HAP-1 (cell line): ENCODE data around the gene ZNF213.

ENCODE experiments used
- DNase-seq, 2 experiments: peaks; one replicate each; pipeline ENCODE4 v3.0.0-alpha.2; 2016 to 2020; ENCODE audit warnings: low spot score in 2 of 2
- H3K27me3 ChIP-seq: fragments of 250-450 bp; sonication (Bioruptor Pico); 2 replicates; pipeline ENCODE4 v1.5.1; 2020; ENCODE audit warnings: low read depth, mild to moderate bottlenecking, moderate library complexity
- H3K36me3 ChIP-seq: fragments of 250-450 bp; sonication (Bioruptor Pico); replicated peaks from 2 replicates; pipeline ENCODE4 v1.5.1; 2020; ENCODE audit warnings: mild to moderate bottlenecking
- H3K4me1 ChIP-seq: fragments of 250-450 bp; sonication (Bioruptor Pico); 2 replicates; pipeline ENCODE4 v1.5.1; 2020; ENCODE audit warnings: mild to moderate bottlenecking
- H3K4me3 ChIP-seq: fragments of 250-450 bp; sonication (Bioruptor Pico); 2 replicates; pipeline ENCODE4 v1.5.1; 2020; ENCODE audit warnings: mild to moderate bottlenecking, moderate library complexity
- H3K9me3 ChIP-seq: fragments of 250-450 bp; sonication (Bioruptor Pico); 2 replicates; pipeline ENCODE4 v1.5.1; 2020; ENCODE audit warnings: mild to moderate bottlenecking, moderate library complexity
- in situ Hi-C: fragments of 300-500 bp; cut with MboI; formaldehyde crosslinking; loops from 3 replicates; pipeline ENCODE4 v1.14.3; 2020; ENCODE audit warnings: low sequenced_read_pairs, inconsistent platforms, mixed read lengths

ZNF213 gene

DNA sequence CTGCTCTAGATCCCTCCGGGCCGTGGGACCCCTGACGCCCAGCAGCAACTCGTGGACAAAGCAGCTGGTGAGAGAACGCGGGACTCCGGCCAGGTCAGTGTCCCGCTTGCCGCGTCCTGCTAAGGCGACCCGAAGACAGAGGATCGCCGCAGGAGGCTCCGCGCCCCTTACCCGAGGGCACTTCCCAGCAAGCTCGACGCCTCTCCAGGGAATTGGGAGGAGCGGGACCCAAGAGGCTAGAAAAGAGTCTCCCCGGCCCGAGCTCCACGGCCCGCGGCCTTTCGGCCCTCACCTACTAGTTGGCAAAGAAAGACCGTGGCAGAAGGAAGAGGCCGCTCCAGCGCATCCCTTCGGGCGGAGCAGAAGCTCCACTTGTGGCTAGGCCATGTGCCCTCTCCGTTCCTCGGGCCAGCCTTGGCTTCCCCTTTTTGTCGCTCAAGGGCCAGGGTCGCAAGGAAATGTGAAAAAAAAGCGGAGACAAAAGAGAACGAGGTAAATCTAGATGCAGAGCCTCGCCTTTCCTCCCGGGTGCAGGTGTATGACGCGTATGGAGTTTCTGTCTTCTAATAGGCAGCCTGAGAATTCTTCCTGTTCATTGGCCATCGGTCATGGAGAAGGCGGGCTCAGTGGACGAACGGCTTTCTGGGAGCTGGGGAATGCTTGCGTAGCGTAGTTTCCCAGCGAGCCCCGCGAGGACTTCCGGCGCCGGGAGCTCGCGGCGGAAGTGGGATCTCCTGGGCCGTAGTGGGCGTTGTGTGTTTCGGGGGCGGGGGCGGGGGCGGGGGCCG lies at the start of gene ZNF213:
Gene ZNF213 (plus strand): TSS at position 692 of the 788 bp plus-strand sequence. CDS start 2,252 bp downstream, outside the sequence.
- peak; percentile 97 to 99 for DNase-seq
- Histone ChIP-seq H3K36me3 (peaks cover 25% of the 10 kb centered on the region), H3K27me3 (no peaks in the 10 kb centered on the region), H3K4me1 (peaks cover 8% of the 10 kb centered on the region; the same call in 1 of the 2 replicates), H3K4me3 (peak within 1 kb of the TSS; percentile 99), H3K9me3 (0 out of 2 replicates have a peak, but pooled peaks cover 3% of the 10 kb centered on the region)
- in situ Hi-C loops, result no loop called here

GRCh38 chr16:3085868-3086595 lies 48.8 kb upstream of the ZNF213 start:
- no peaks in the 10 kb centered on the region for H3K36me3 ChIP-seq
- no peak overlapping the region for H3K4me3 ChIP-seq
- H3K9me3 ChIP-seq, result no peaks in the 10 kb centered on the region
- no peaks in the 10 kb centered on the region for H3K4me1 ChIP-seq
- DNase-seq, result no peak
- H3K27me3 ChIP-seq, result no peaks in the 10 kb centered on the region
- in situ Hi-C loops, result no loop called here

GRCh38 chr16:3086596-3087242 lies 48.1 kb upstream of the ZNF213 start:
- H3K4me1 ChIP-seq, result no peaks in the 10 kb centered on the region
- no peaks in the 10 kb centered on the region for H3K36me3 ChIP-seq
- H3K27me3 ChIP-seq, result no peaks in the 10 kb centered on the region
- DNase-seq, result no peak
- no peaks in the 10 kb centered on the region for H3K9me3 ChIP-seq
- H3K4me3 ChIP-seq, result no peak overlapping the region
- in situ Hi-C loops, result no loop called here

GRCh38 chr16:3087243-3088235 lies 47.3 kb upstream of the ZNF213 start:
- H3K4me1 ChIP-seq, result no peaks in the 10 kb centered on the region
- in situ Hi-C loops, result no loop called here
- DNase-seq, result no peak
- H3K4me3 ChIP-seq, result no peak overlapping the region
- H3K27me3 ChIP-seq, result no peaks in the 10 kb centered on the region
- H3K9me3 ChIP-seq, result no peaks in the 10 kb centered on the region
- no peaks in the 10 kb centered on the region for H3K36me3 ChIP-seq

DNA sequence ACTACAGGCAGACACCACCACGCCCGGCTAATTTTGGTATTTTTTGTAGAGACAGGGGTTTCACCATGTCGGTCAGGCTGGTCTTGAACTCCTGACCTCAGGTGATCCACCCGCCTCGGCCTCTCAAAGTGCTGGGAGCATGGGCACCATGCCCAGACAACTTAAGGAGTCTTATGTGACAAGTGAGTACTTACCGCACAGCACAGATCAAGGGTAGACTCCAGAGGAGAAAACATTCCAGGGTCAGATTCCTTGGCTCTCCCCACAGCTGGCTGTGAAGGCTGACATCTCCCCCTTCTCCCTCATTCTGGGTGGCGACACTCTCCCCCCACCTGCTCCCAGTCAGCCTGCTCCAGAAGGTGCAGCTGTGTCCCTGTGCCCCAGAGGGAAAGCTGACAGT lies 46.4 kb upstream of the ZNF213 start:
- Histone ChIP-seq H3K4me1 (no peaks in the 10 kb centered on the region), H3K9me3 (no peaks in the 10 kb centered on the region), H3K4me3 (no peak overlapping the region), H3K36me3 (no peaks in the 10 kb centered on the region), H3K27me3 (no peaks in the 10 kb centered on the region)
- DNase-seq, result no peak
- in situ Hi-C loops, result no loop called here

GRCh38 chr16:3088925-3089716 lies 45.7 kb upstream of the ZNF213 start:
- in situ Hi-C loops, result no loop called here
- no peaks in the 10 kb centered on the region for H3K4me1 ChIP-seq
- H3K9me3 ChIP-seq, result no peaks in the 10 kb centered on the region
- no peak for DNase-seq
- no peak overlapping the region for H3K4me3 ChIP-seq
- H3K36me3 ChIP-seq, result no peaks in the 10 kb centered on the region
- no peaks in the 10 kb centered on the region for H3K27me3 ChIP-seq

GRCh38 chr16:3089717-3090592 lies 44.9 kb upstream of the ZNF213 start:
- H3K36me3 ChIP-seq, result no peaks in the 10 kb centered on the region
- in situ Hi-C loops, result no loop called here
- no peaks in the 10 kb centered on the region for H3K9me3 ChIP-seq
- H3K4me3 ChIP-seq, result no peak overlapping the region
- H3K4me1 ChIP-seq, result no peaks in the 10 kb centered on the region
- no peaks in the 10 kb centered on the region for H3K27me3 ChIP-seq
- DNase-seq, result no peak

DNA sequence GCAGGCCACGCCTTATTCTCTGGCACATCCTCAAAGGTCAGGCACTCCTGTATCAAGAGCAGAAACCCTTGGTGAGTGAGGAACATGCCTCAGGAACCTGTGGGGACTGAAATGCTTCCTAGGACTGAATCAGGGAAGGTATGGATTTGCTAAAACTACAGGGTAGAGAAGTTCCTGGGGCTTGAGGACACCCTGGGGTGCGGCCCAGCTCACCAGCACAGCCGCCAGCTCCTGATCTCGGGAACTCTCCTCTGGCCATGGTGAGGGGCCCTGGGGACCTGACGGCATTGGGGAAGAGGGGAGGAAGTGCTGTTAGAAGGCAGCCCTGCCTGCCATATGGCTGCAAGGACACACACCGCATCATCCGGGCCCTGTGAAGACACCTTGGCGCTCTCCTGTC lies 43.3 kb upstream of the ZNF213 start:
- H3K27me3 ChIP-seq, result no peaks in the 10 kb centered on the region
- no peak for DNase-seq
- in situ Hi-C loops, result no loop called here
- no peaks in the 10 kb centered on the region for H3K36me3 ChIP-seq
- H3K4me1 ChIP-seq, result no peaks in the 10 kb centered on the region
- H3K4me3 ChIP-seq, result no peak overlapping the region
- H3K9me3 ChIP-seq, result no peaks in the 10 kb centered on the region

- no peak overlapping the region for H3K4me3 ChIP-seq
- no peaks in the 10 kb centered on the region for H3K27me3 ChIP-seq
- no peaks in the 10 kb centered on the region for H3K9me3 ChIP-seq
- no peaks in the 10 kb centered on the region for H3K36me3 ChIP-seq
- in situ Hi-C loops, result no loop called here
- H3K4me1 ChIP-seq, result no peaks in the 10 kb centered on the region
- no peak for DNase-seq
These were observed 42.3 kb upstream of the ZNF213 start for GRCh38 chr16:3092501-3092941.

GRCh38 chr16:3094289-3095027 lies 40.4 kb upstream of the ZNF213 start:
- Histone ChIP-seq H3K36me3 (no peaks in the 10 kb centered on the region), H3K27me3 (no peaks in the 10 kb centered on the region), H3K4me1 (no peaks in the 10 kb centered on the region; the same call in 1 of the 2 replicates), H3K9me3 (no peaks in the 10 kb centered on the region), H3K4me3 (no peak overlapping the region)
- peak; percentile 34 to 70 for DNase-seq
- in situ Hi-C loops, result loop anchor here (5.0 kb wide), 1 partner anchor 53 kb away; no protein-coding TSS in a partner anchor

- Histone ChIP-seq H3K4me3 (no peak overlapping the region), H3K4me1 (peaks cover 10% of the 10 kb centered on the region), H3K9me3 (no peaks in the 10 kb centered on the region), H3K27me3 (no peaks in the 10 kb centered on the region), H3K36me3 (no peaks in the 10 kb centered on the region)
- in situ Hi-C loops, result loop anchor here (5.0 kb wide), 1 partner anchor 51 kb away; no protein-coding TSS in a partner anchor
- peak in 1 of 2 experiments; percentile 36 for DNase-seq
These were observed 39.0 kb upstream of the ZNF213 start for GRCh38 chr16:3095869-3096268.
